Measurements from ENCODE around the gene TBC1D25.

The TBC1D25 gene

GRCh38 chrX:48611703-48612102 lies 72.2 kb downstream of the TBC1D25 start:
- no peak for DNase-seq

Data from GOT3 (cell line).